ENCODE measurements around the gene PAX5. TPM values are rescaled to one million over a fixed set of nuclear protein-coding genes. Genes with fewer than 3 reads are reported as not detected.

Gene PAX5
- polyA plus RNA-seq, 1 of the 3 experiments (the other 2 are of a cell fraction): 0.05 TPM

GRCh38 chr9:37031902-37032301 is 2.2 kb downstream of the PAX5 start:
- H3F3A ChIP-seq (replicated peaks; ENCODE audit: insufficient read depth): no peaks in the 10 kb centered on the region
- no peak for TF ChIP-seq REST (IDR thresholded peaks at IDR 0.05; ENCODE audit: low read depth, low read length)
- no peak for TF ChIP-seq NFIC (IDR thresholded peaks at IDR 0.05; ENCODE audit: borderline replicate concordance)
- TF ChIP-seq PBX3 (IDR thresholded peaks at IDR 0.05): no peak
- no peak for TF ChIP-seq SIN3A (IDR thresholded peaks at IDR 0.05; ENCODE audit: borderline replicate concordance, low read depth, low read length)
- TF ChIP-seq MAX (IDR thresholded peaks at IDR 0.05; ENCODE audit: low read depth): no peak
- no peak for TF ChIP-seq FOXM1 (IDR thresholded peaks at IDR 0.05; ENCODE audit: low read depth)
- no peak for TF ChIP-seq MXI1 (IDR thresholded peaks at IDR 0.05; ENCODE audit: low read depth, low read length)
- TF ChIP-seq YY1 (IDR thresholded peaks at IDR 0.05; ENCODE audit: low read depth): no peak
- no peak for TF ChIP-seq USF1 (IDR thresholded peaks at IDR 0.05; ENCODE audit: borderline replicate concordance, low read depth)
- TF ChIP-seq RCOR1 (IDR thresholded peaks at IDR 0.05; ENCODE audit: low read length): no peak
- TF ChIP-seq RAD21 (IDR thresholded peaks at IDR 0.05; ENCODE audit: low read length): no peak
- TF ChIP-seq RFX5 (IDR thresholded peaks at IDR 0.05; ENCODE audit: low read length): no peak
- no peak for TF ChIP-seq MEF2A (IDR thresholded peaks at IDR 0.05; ENCODE audit: borderline replicate concordance, low read depth)
- TF ChIP-seq TAF1 (IDR thresholded peaks at IDR 0.05; ENCODE audit: borderline replicate concordance, low read depth, low read length): no peak
- no peak for TF ChIP-seq TCF12 (IDR thresholded peaks at IDR 0.05)
- CTCF ChIA-PET: interaction anchor here (0.7 to 2.1 kb wide), 2 partner anchors 35 to 159 kb away, joined by 3 to 6 read pairs; no protein-coding TSS in a partner anchor
- 78% methylated on average over 4 of the region's 6 CpGs for WGBS (ENCODE audit: low lambda C conversion rate)
- peaks cover 69% of the 10 kb centered on the region for H3K27me3 ChIP-seq (ENCODE audit: insufficient read depth)
- no peak overlapping the region for H3K27ac ChIP-seq (ENCODE audit: low read depth in 2 of 2, low read length in 1 of 2)
- no peak overlapping the region for H3K4me3 ChIP-seq (ENCODE audit: low read depth in 2 of 2, low read length in 1 of 2)
- H3K36me3 ChIP-seq (replicated peaks in 1 of 2; ENCODE audit: control insufficient read depth in 1 of 2, insufficient read depth in 2 of 2, low read length in 1 of 2): no peaks in the 10 kb centered on the region
- no peak overlapping the region for H3K9ac ChIP-seq
- no peaks in the 10 kb centered on the region for H3K79me2 ChIP-seq (ENCODE audit: insufficient read depth)
- 0 out of 2 replicates have a peak, but pooled peaks cover 3% of the 10 kb centered on the region for H4K20me1 ChIP-seq (ENCODE audit: insufficient read depth)
- no peak for DNase-seq
- no peaks in the 10 kb centered on the region for H3K9me2 ChIP-seq
- no peak overlapping the region for H2AFZ ChIP-seq (ENCODE audit: low read depth)
- peaks cover 7 to 10% of the 10 kb centered on the region in 2 experiments; a peak in 2 of 4 replicates for H3K4me1 ChIP-seq (ENCODE audit: control insufficient read depth in 1 of 2, insufficient read depth in 2 of 2, low read depth in 1 of 2, low read length in 1 of 2)
- H3K9me3 ChIP-seq: no peaks in the 10 kb centered on the region
- POLR2A ChIA-PET: no interaction called here
- H3K4me2 ChIP-seq: no peak overlapping the region
